GM18519 (cell line): ENCODE results near the gene SPHK1.

Source experiments
- ATAC-seq: cut with Tn5 transposase; IDR thresholded peaks from one replicate; pipeline ENCODE4 v1.9.1; 2021; ENCODE audit warnings: mild to moderate bottlenecking, moderate library complexity; ENCODE audit not compliant: unreplicated experiment, low FRiP score

SPHK1 gene

GRCh38 chr17:76363107-76363842, 21.1 kb upstream of the SPHK1 start:
- no peak for ATAC-seq

DNA sequence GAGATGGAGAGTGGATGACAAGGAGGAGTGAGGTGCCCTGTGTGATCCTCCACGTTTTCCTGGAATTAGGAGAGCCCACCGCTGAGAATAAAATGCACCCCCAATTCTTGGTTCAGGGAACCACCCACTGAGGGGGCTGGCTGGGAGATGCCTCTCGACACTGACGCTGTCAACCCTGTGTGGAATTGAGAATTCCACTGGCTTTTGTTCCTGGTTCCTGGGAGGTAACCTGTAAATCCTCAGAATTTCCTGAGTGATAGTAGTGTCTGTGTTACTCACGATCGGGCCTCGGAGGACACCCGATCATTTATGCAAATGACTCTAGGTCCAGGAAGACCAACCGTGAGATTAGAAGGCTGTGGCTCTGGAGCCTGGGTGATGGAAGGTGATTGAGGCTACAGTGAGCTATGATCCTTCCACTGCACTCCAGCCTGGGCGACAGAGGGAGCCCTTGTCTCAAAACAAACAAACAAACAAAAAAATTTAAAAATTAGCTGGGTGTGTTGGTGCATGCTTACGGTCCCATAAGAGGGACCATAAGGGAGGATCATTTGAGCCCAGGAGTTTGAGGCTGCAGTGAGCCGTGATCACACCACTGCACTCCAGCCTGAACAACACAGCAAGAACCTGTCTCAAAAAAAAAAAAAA, 19.0 kb upstream of the SPHK1 start:
- ATAC-seq = no peak

DNA sequence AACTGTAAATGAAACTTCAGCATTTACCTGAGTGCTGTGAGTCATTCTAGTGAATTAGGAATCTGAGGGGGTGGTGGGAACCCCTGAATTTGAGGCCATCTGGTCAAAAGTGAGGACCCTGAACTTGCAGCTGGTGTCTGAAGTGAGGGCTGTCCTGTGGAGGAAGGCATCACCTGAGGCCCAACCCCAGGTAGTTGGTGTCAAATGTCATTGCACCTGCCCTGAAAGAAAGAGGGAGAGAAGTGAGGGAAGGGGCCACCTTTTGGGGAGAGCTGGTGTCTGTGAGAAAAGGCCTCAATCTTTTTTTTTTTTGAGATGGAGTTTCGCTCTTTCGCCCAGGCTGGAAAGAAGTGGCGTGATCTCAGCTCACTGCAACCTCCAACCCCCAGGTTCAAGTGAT, 18.2 kb upstream of the SPHK1 start:
- ATAC-seq = no peak

DNA sequence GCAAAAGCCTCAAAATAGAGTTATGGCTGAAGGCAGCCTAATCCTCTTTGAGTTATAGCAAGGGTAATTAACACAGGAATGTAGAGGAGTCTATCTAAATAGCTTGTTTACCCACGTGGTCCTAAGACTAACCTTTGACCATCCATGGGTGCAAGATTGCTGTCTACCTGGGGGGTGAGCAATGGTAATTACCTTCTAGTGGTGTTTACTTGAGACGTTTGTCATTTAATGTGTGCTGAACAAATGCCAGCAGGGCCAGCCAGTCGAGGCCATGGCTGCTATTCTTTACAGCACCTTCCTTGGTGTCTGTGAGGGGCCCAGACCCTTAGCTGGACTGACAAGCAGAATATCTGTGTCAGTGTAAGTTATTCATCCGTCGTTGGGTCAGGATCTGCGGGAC, 16.8 kb upstream of the SPHK1 start:
- no peak for ATAC-seq

- ATAC-seq = no peak
Measured at GRCh38 chr17:76368545-76368944, 15.9 kb upstream of the SPHK1 start.

GRCh38 chr17:76369379-76369778, 15.0 kb upstream of the SPHK1 start:
- ATAC-seq = no peak

DNA sequence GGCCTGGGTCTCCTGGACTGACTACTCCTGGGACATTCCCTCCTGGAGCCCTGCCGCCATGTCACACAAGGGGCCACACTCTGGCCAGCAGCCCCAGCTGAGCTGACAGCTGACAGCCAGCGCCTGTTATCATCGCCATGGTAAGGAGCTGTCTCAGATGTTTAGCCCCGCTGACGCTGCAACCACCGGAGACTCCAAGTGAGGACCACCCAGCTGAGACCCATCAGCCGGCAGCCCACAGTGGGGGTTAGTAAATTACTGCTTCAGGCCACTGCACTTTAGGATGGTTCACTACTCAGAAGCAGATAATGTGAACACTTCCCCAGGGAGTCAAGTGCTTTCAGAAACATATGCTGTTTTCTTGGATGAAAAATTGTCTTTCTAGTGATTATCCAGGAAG, 14.6 kb upstream of the SPHK1 start:
- no peak for ATAC-seq

GRCh38 chr17:76370261-76370993, 14.0 kb upstream of the SPHK1 start:
- no peak for ATAC-seq

DNA sequence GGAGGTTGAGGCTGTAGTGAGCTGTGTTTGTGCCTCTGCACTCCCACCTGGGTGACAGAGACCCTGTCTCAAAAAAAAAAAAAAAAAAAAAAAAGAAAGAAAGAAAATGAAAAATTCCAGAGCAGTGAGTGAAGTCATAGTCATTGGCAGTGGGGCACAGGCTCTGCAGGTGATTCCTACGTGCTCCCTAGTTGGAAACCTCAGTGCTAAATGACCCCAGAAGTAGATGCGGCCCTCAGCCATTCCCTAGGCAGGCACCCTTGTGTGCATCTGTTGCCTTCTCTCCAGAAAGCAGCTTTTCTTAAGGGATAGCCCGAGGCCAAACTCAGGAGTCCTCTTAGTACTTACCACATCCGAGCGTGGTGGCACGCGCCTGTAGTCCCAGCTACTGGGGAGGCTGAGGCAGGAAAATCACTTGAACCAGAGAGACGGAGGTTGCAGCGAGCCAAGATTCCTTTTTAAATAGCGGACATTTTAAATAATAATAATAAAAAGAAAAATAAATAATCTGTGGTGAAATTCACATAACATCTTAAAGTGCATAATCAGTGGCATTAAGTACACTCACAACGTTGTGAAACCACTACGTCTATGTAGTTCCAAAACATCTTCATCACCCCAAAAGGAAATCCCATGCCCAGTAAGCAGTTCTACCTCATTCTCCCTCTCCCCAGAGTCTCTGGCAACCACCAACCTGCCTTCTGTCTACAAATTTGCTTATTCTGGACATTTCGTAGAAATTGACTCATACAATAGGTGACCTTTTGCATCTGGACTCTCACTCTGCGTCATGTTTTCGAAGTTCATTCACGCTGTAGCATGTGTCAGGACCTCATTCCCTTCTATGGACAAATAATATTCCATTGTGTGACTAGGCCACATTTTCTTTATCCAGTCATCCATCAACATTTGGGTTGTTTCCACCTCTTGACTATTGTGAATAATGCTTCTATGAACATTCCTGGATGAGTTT, 12.5 kb upstream of the SPHK1 start:
- no peak for ATAC-seq

GRCh38 chr17:76376318-76377133, 7.9 kb upstream of the SPHK1 start:
- no peak for ATAC-seq

DNA sequence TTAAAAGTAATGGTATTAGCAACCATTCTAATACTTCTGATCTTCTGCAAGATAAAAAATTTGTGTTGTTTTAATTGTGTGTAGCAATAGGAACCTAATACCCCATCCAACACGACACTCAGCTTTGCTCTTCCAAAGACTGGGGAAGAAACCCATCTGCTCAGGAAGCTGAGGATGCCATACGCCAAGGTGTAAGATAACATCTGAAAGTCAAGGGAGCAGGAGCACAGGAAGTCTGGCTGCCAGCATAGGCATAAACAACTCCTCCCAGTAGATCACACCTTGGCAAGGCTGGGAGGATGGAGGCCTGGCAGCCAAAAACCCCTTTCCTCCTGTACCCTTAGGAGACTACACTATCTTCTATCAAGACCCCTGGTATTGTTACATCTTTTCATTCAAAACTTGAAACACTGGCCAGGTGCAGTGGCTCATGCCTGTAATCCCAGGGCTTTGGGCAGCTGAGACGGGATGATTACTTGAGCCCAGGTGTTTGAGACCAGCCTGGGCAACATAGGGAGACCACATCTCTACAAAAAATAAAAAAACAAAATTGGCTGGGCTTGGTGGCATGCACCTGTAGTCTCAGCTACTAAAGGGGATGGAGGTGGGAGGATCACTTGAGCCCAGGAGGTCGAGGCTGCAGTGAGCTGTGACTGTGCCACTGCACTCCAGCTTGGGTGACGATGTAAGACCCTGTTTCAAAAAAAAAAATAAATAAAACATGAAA, 5.7 kb upstream of the SPHK1 start:
- no peak for ATAC-seq

GRCh38 chr17:76379275-76379641, 5.2 kb upstream of the SPHK1 start:
- no peak for ATAC-seq

DNA sequence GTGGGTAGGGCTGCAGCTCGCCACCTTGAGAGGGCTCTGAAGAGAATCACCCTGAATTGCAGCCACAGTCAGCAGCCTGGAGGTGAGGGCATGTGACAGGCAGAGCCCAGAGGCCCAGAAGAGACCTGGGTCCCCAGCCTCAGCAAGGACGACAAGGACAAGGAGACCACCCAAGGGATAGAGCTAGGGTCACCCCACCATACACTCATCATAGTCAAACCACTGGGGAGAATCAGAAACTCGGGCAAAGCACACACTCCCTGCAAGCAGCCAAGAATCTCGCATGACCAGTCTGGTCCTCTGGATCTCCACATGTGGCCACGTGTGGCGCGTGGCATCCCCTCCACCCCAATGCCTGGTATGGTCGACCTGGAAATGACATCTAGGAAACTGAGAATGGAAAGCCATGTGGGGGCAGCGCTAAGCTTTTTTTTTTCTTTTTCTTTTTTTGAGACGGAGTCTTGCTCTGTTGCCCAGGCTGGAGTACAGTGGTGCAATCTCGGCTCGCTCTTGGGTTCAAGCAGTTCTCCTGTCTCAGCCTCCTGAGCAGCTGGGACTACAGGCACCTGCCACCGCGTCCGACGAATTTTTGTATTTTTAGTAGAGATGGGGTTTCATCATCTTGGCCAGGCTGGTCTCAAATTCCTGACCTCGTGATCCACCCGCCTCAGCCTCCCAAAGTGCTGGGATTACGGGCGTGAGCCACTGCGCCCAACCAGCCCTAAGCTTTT, 4.6 kb upstream of the SPHK1 start:
- ATAC-seq = no peak

GRCh38 chr17:76381633-76382350, 2.6 kb upstream of the SPHK1 start:
- no peak for ATAC-seq

GRCh38 chr17:76382351-76382802, 2.0 kb upstream of the SPHK1 start:
- no peak for ATAC-seq

- ATAC-seq = no peak
Measured at GRCh38 chr17:76382803-76383545, 1.4 kb upstream of the SPHK1 start.
